ENCODE measurements around the gene NAALADL2. TPM values are rescaled to one million over a fixed set of nuclear protein-coding genes. Genes with fewer than 3 reads are reported as not detected.

NAALADL2 gene
- total RNA-seq, 2 donors from 2014 or later, result 6.2 to 14.5 TPM

DNA sequence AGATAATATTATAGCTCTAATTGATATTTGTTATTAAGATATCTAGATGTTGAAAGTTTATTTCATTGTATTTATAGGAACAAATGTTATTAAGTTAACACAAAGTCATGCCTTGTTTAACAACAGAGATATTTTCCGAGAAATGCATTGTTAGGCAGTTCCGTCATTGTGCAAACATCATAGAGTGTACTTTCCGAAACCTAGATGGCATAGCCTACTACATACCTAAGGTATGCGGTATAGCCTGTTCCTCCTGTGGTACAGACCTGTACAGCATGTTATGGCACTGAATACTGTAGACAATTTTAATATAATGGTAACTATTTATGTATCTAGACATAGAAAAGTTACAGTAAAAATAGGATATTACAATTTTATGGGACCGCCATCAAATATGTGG is 114.3 kb downstream of the NAALADL2 start:
- no peak for ATAC-seq

DNA sequence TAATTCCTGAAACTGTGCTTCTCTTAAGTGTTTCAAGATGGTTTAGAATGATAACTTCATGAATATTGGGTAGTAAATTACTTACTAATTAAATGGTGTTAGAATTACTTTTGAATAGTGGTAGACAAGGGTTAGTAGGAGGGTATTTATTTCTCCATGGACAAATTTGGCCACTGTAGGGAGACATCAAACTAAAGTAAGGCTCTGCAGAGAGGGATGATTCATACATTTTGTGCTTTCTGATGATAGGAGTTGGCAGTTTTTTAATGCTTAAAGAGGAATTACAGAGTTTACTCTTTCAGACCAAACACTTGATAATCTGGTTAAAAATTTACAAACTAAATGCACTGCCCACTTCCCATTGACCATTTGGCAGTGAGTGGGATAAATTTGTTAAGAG is 127.6 kb downstream of the NAALADL2 start:
- ATAC-seq, result no peak
- H3K36me3 ChIP-seq (replicated peaks in 1 of 2; ENCODE audit: insufficient read depth in 1 of 2, low read depth in 2 of 2), result no peaks in the 10 kb centered on the region
- intact Hi-C loops (cut with DNase I), result no loop called here
- no peak overlapping the region for H3K4me3 ChIP-seq
- H3K27ac ChIP-seq, result no peak overlapping the region
- no peaks in the 10 kb centered on the region for H3K4me1 ChIP-seq
- no peaks in the 10 kb centered on the region for H3K9me3 ChIP-seq
- no peaks in the 10 kb centered on the region for H3K27me3 ChIP-seq
- no peak for TF ChIP-seq POLR2A (IDR thresholded peaks at IDR 0.05)
- TF ChIP-seq, protein P1, sequence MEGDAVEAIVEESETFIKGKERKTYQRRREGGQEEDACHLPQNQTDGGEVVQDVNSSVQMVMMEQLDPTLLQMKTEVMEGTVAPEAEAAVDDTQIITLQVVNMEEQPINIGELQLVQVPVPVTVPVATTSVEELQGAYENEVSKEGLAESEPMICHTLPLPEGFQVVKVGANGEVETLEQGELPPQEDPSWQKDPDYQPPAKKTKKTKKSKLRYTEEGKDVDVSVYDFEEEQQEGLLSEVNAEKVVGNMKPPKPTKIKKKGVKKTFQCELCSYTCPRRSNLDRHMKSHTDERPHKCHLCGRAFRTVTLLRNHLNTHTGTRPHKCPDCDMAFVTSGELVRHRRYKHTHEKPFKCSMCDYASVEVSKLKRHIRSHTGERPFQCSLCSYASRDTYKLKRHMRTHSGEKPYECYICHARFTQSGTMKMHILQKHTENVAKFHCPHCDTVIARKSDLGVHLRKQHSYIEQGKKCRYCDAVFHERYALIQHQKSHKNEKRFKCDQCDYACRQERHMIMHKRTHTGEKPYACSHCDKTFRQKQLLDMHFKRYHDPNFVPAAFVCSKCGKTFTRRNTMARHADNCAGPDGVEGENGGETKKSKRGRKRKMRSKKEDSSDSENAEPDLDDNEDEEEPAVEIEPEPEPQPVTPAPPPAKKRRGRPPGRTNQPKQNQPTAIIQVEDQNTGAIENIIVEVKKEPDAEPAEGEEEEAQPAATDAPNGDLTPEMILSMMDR (IDR thresholded peaks at IDR 0.05), result no peak
- no peak for DNase-seq

More for the DNA sequence above, 114.3 kb downstream of the NAALADL2 start:
- DNase-seq, result no peak
- WGBS, 2 donors, result 78 to 80% methylated on average over 5 of the region's 5 CpGs
- Histone ChIP-seq H3K27ac (no peak overlapping the region), H3K9me3 (peaks cover 0 to 7% (median 0%) of the 10 kb centered on the region in 3 donors), H3K4me1 (no peaks in the 10 kb centered on the region), H3K36me3 (replicated peaks in 1 of 2; ENCODE audit: insufficient read depth in 1 of 2, low read depth in 2 of 2) (no peaks in the 10 kb centered on the region), H3K4me3 (no peak overlapping the region), H3K27me3 (no peaks in the 10 kb centered on the region)
- no peak for TF ChIP-seq POLR2A (IDR thresholded peaks at IDR 0.05)
- TF ChIP-seq, protein P1 (IDR thresholded peaks at IDR 0.05), result no peak
- intact Hi-C loops (cut with DNase I), result no loop called here

DNA sequence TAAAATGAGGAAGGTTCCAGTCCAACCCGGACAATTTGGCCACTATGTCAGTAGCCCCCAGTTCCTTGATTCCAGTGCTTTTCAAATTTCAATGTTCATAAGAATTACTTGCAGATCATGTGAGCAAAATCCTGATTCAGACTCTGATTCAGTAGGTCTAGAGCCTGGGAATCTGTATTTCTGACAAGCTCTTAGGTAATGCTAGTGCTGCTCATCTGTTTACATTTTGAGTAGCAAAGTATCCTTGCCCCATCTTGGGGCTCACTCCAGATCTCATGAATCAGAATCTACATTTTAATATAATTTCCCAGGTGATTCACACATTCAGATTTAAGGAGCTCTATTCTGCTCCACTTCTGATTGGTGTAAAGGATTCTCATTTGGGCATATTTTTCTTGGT is 142.0 kb downstream of the NAALADL2 start:
- ATAC-seq (no peak), DNase-seq (no peak)
- Histone ChIP-seq H3K36me3 (replicated peaks in 1 of 2; ENCODE audit: insufficient read depth in 1 of 2, low read depth in 2 of 2) (no peaks in the 10 kb centered on the region), H3K4me1 (no peaks in the 10 kb centered on the region), H3K4me3 (no peak overlapping the region), H3K27me3 (no peaks in the 10 kb centered on the region), H3K9me3 (no peaks in the 10 kb centered on the region), H3K27ac (no peak overlapping the region)
- no peak for TF ChIP-seq POLR2A (IDR thresholded peaks at IDR 0.05)
- TF ChIP-seq, protein P1 (IDR thresholded peaks at IDR 0.05), result no peak
- intact Hi-C loops (cut with DNase I), result no loop called here
- 77 to 88% methylated on average over 1 of the region's 1 CpG for WGBS, 2 donors

DNA sequence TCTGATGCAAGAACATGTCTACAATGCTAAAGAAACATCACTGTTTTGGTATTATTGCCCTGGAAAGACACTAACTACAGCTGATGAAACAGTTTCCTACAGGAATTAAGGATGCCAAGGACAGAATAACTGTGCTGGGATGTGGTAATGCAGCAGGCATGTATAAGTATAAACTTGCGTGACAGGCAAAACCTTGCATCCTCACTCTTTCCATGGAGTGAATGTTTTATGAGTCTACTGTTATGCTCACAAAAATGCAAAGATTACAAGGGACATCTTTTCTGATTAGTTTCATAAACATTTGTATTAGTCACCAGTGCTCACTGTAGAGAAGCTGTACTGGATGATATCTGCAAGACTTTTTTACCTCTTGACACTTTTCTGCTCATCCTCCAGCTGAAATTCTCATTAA is 143.6 kb downstream of the NAALADL2 start:
- TF ChIP-seq POLR2A (IDR thresholded peaks at IDR 0.05), result no peak
- TF ChIP-seq, protein P1 (IDR thresholded peaks at IDR 0.05), result no peak
- no peak overlapping the region for H3K27ac ChIP-seq
- H3K27me3 ChIP-seq, result no peaks in the 10 kb centered on the region
- intact Hi-C loops (cut with DNase I), result no loop called here
- ATAC-seq (no peak), DNase-seq (no peak)
- no peaks in the 10 kb centered on the region for H3K36me3 ChIP-seq (replicated peaks in 1 of 2; ENCODE audit: insufficient read depth in 1 of 2, low read depth in 2 of 2)
- 88 to 89% methylated on average over 1 of the region's 1 CpG for WGBS, 2 donors
- no peaks in the 10 kb centered on the region for H3K9me3 ChIP-seq
- no peaks in the 10 kb centered on the region for H3K4me1 ChIP-seq
- H3K4me3 ChIP-seq, result no peak overlapping the region

- no peak overlapping the region for H3K4me3 ChIP-seq
- no peak overlapping the region for H3K27ac ChIP-seq
- ATAC-seq, result no peak
- DNase-seq, result no peak
- H3K9me3 ChIP-seq, result no peaks in the 10 kb centered on the region
- no peaks in the 10 kb centered on the region for H3K36me3 ChIP-seq (replicated peaks in 1 of 2; ENCODE audit: insufficient read depth in 1 of 2, low read depth in 2 of 2)
- intact Hi-C loops (cut with DNase I), result no loop called here
- H3K4me1 ChIP-seq, result no peaks in the 10 kb centered on the region
- TF ChIP-seq POLR2A (IDR thresholded peaks at IDR 0.05), result no peak
- TF ChIP-seq, protein P1 (IDR thresholded peaks at IDR 0.05), result no peak
- WGBS, 2 donors, result 81 to 86% methylated on average over 2 of the region's 2 CpGs
- no peaks in the 10 kb centered on the region for H3K27me3 ChIP-seq
Observed at GRCh38 chr3:175003590-175003989, 144.5 kb downstream of the NAALADL2 start.

All from body of pancreas (tissue), 4 donors.